HL-60 (cell line): ENCODE measurements around the gene BTG4.

Source experiments
- DNase-seq, 2 experiments: peaks; one replicate each; pipeline ENCODE4 v3.0.0-alpha.2; 2010 to 2020; ENCODE audit warnings: low read depth in 1 of 2, low spot score in 1 of 2
- H3K27ac ChIP-seq: fragments of 250-450 bp; sonication (Bioruptor Pico); replicated peaks from 2 replicates; pipeline ENCODE4 v1.5.1; 2020; ENCODE audit warnings: mild to moderate bottlenecking, moderate library complexity
- H3K27me3 ChIP-seq: fragments of 250-450 bp; sonication (Bioruptor Pico); 2 replicates; pipeline ENCODE4 v1.5.1; 2021; ENCODE audit warnings: mild to moderate bottlenecking, moderate library complexity; ENCODE audit not compliant: insufficient read depth, poor library complexity, severe bottlenecking
- H3K4me3 ChIP-seq: replicated peaks from 2 replicates; pipeline ENCODE4 v1.5.1; 2011; ENCODE audit warnings: mild to moderate bottlenecking, control low read depth, low read length; ENCODE audit not compliant: insufficient read depth
- CTCF ChIP-seq: IDR thresholded peaks from one replicate; pipeline ENCODE4 v1.5.1; 2011; ENCODE audit warnings: low read length, control low read depth, inconsistent platforms; ENCODE audit not compliant: insufficient read depth
- GABPA ChIP-seq: IDR thresholded peaks from 2 replicates; pipeline ENCODE4 v1.6.1; 2012; ENCODE audit warnings: low read depth
- POLR2AphosphoS5 ChIP-seq: IDR thresholded peaks from 2 replicates; pipeline ENCODE4 v1.6.1; 2012; ENCODE audit warnings: low read depth
- SPI1 ChIP-seq: IDR thresholded peaks from 2 replicates; pipeline ENCODE4 v1.6.1; 2012; ENCODE audit warnings: low read depth, mild to moderate bottlenecking, borderline replicate concordance
- TF ChIP-seq, protein P1 (sequence below): IDR thresholded peaks from 2 replicates; pipeline ENCODE4 v1.6.1; 2012; ENCODE audit warnings: low read depth; ENCODE audit not compliant: insufficient replicate concordance

Gene BTG4

GRCh38 chr11:111531687-111532364, 19.6 kb upstream of the BTG4 start:
- Histone ChIP-seq H3K27ac (no peak overlapping the region), H3K4me3 (no peak overlapping the region), H3K27me3 (peaks cover 11% of the 10 kb centered on the region)
- peak in 1 of 2 experiments; percentile 50 for DNase-seq
- TF ChIP-seq CTCF: no peak
- no peak for TF ChIP-seq GABPA

DNA sequence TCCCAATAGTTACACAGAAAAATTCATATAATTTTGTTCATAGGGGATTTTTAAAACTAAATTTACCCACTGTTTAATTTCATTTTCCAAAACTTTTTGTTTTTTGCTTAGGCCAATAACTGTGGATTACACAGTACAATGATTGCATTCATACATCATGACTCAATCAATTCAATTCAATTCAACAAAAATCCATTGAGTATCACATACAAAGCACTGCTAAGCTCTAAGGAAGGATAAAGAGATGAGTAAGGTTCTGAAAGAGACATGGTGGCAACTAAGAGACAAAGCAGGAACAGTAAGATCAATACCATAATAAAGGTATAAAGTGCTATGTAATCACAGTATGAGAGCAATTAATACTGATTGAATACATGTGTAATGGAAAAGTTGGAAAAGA, 18.9 kb upstream of the BTG4 start:
- Histone ChIP-seq H3K4me3 (no peak overlapping the region), H3K27ac (no peak overlapping the region)
- no peak for DNase-seq

DNA sequence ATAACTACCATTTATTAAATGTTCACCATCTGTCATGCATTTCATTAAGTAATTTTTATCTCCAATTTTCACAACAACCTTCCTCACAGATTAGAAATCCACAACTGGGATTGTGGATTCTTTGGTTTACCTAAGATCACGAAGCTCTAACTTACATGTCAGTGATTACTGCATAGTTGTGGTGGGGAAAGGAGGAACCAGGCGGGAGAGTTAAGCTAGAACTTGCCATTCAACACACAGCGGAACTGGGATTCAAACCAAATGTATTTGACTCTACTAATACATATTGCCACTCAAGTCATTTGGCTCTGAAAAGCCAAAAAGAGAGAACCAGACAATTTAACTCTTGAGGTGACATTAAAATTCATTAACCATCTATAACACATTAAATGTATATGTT, 17.9 kb upstream of the BTG4 start:
- peak in 1 of 2 experiments; percentile 30 for DNase-seq
- H3K4me3 ChIP-seq: no peak overlapping the region

More for the DNA sequence above, 18.9 kb upstream of the BTG4 start:
- peaks cover 10% of the 10 kb centered on the region for H3K27me3 ChIP-seq
- TF ChIP-seq, protein P1, sequence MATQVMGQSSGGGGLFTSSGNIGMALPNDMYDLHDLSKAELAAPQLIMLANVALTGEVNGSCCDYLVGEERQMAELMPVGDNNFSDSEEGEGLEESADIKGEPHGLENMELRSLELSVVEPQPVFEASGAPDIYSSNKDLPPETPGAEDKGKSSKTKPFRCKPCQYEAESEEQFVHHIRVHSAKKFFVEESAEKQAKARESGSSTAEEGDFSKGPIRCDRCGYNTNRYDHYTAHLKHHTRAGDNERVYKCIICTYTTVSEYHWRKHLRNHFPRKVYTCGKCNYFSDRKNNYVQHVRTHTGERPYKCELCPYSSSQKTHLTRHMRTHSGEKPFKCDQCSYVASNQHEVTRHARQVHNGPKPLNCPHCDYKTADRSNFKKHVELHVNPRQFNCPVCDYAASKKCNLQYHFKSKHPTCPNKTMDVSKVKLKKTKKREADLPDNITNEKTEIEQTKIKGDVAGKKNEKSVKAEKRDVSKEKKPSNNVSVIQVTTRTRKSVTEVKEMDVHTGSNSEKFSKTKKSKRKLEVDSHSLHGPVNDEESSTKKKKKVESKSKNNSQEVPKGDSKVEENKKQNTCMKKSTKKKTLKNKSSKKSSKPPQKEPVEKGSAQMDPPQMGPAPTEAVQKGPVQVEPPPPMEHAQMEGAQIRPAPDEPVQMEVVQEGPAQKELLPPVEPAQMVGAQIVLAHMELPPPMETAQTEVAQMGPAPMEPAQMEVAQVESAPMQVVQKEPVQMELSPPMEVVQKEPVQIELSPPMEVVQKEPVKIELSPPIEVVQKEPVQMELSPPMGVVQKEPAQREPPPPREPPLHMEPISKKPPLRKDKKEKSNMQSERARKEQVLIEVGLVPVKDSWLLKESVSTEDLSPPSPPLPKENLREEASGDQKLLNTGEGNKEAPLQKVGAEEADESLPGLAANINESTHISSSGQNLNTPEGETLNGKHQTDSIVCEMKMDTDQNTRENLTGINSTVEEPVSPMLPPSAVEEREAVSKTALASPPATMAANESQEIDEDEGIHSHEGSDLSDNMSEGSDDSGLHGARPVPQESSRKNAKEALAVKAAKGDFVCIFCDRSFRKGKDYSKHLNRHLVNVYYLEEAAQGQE: no peak
- TF ChIP-seq SPI1: no peak
- no peak for TF ChIP-seq GABPA
- TF ChIP-seq CTCF: no peak
- TF ChIP-seq POLR2AphosphoS5: no peak

GRCh38 chr11:111528557-111528956, 16.4 kb upstream of the BTG4 start:
- Histone ChIP-seq H3K27me3 (peaks cover 1% of the 10 kb centered on the region), H3K27ac (no peak overlapping the region), H3K4me3 (no peak overlapping the region)
- TF ChIP-seq GABPA: no peak
- TF ChIP-seq SPI1: no peak
- TF ChIP-seq POLR2AphosphoS5: no peak
- TF ChIP-seq, protein P1: no peak
- TF ChIP-seq CTCF: no peak
- no peak for DNase-seq

More for the DNA sequence above, 17.9 kb upstream of the BTG4 start:
- Histone ChIP-seq H3K27me3 (peaks cover 4% of the 10 kb centered on the region), H3K27ac (no peak overlapping the region)
- TF ChIP-seq SPI1 (peak; percentile 16; the same call in 1 of the 2 replicates), CTCF (no peak)
